IPS-18a (cell line): Measurements from ENCODE around the gene MYZAP.

Experiments used
- H3K27ac ChIP-seq: one replicate; pipeline ENCODE4 v1.5.1; 2013; ENCODE audit warnings: low read length
- H3K27me3 ChIP-seq: one replicate; pipeline ENCODE4 v1.6.1; 2013; ENCODE audit warnings: mild to moderate bottlenecking, low read length; ENCODE audit not compliant: control insufficient read depth, insufficient read depth
- H3K36me3 ChIP-seq: one replicate; pipeline ENCODE4 v1.6.1; 2013; ENCODE audit warnings: low read depth, low read length; ENCODE audit not compliant: control insufficient read depth
- H3K4me1 ChIP-seq: one replicate; pipeline ENCODE4 v1.6.1; 2013; ENCODE audit warnings: low read depth, low read length; ENCODE audit not compliant: control insufficient read depth
- H3K4me3 ChIP-seq: one replicate; pipeline ENCODE4 v1.5.1; 2013; ENCODE audit warnings: low read length
- H3K9ac ChIP-seq: one replicate; pipeline ENCODE4 v1.6.1; 2013; ENCODE audit warnings: mild to moderate bottlenecking, low read length, moderate library complexity
- H3K9me3 ChIP-seq: one replicate; pipeline ENCODE4 v1.6.1; 2013; ENCODE audit warnings: low read depth, low read length; ENCODE audit not compliant: control insufficient read depth

The MYZAP gene

GRCh38 chr15:57668016-57668415, 76.3 kb downstream of the MYZAP start:
- no peak overlapping the region for H3K27ac ChIP-seq
- H3K27me3 ChIP-seq: no peaks in the 10 kb centered on the region
- no peak overlapping the region for H3K9ac ChIP-seq

DNA sequence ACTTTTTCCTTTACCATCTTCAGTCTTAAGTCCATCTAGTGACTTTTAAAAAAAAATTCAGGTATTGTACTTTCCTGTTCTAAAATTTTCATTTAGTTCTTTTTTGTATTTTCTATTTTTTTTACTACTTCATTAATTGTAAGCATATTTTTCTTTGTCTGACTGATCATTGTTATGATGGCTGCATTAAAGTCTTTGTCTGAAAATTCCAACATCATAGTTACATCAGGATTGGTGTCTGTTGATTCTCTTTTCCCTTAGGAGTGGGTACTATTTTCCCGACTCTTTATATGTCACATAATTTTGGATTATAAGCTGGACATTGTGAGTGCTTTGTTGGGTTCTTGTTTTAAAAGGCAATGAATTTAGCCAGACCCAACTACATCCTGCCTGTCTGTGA, 79.9 kb downstream of the MYZAP start:
- no peak overlapping the region for H3K4me3 ChIP-seq
- no peaks in the 10 kb centered on the region for H3K4me1 ChIP-seq
- H3K9ac ChIP-seq: no peak overlapping the region
- no peaks in the 10 kb centered on the region for H3K9me3 ChIP-seq
- H3K27ac ChIP-seq: no peak overlapping the region
- no peaks in the 10 kb centered on the region for H3K36me3 ChIP-seq
- no peaks in the 10 kb centered on the region for H3K27me3 ChIP-seq

More at GRCh38 chr15:57668016-57668415, 76.3 kb downstream of the MYZAP start:
- Histone ChIP-seq H3K4me1 (no peaks in the 10 kb centered on the region), H3K36me3 (no peaks in the 10 kb centered on the region), H3K9me3 (no peaks in the 10 kb centered on the region), H3K4me3 (no peak overlapping the region)

GRCh38 chr15:57675481-57676181, 83.9 kb downstream of the MYZAP start:
- no peaks in the 10 kb centered on the region for H3K4me1 ChIP-seq
- H3K9ac ChIP-seq: no peak overlapping the region
- H3K9me3 ChIP-seq: no peaks in the 10 kb centered on the region
- no peaks in the 10 kb centered on the region for H3K36me3 ChIP-seq
- H3K4me3 ChIP-seq: no peak overlapping the region
- no peak overlapping the region for H3K27ac ChIP-seq
- no peaks in the 10 kb centered on the region for H3K27me3 ChIP-seq

- Histone ChIP-seq H3K9ac (no peak overlapping the region), H3K4me3 (no peak overlapping the region), H3K4me1 (no peaks in the 10 kb centered on the region), H3K27ac (no peak overlapping the region), H3K36me3 (no peaks in the 10 kb centered on the region), H3K27me3 (no peaks in the 10 kb centered on the region), H3K9me3 (no peaks in the 10 kb centered on the region)
Observed at GRCh38 chr15:57676585-57676984, 84.9 kb downstream of the MYZAP start.

- Histone ChIP-seq H3K27ac (no peak overlapping the region), H3K9ac (no peak overlapping the region), H3K27me3 (no peaks in the 10 kb centered on the region), H3K9me3 (no peaks in the 10 kb centered on the region), H3K4me1 (no peaks in the 10 kb centered on the region), H3K36me3 (no peaks in the 10 kb centered on the region), H3K4me3 (no peak overlapping the region)
Observed at GRCh38 chr15:57677204-57677603, 85.5 kb downstream of the MYZAP start.

DNA sequence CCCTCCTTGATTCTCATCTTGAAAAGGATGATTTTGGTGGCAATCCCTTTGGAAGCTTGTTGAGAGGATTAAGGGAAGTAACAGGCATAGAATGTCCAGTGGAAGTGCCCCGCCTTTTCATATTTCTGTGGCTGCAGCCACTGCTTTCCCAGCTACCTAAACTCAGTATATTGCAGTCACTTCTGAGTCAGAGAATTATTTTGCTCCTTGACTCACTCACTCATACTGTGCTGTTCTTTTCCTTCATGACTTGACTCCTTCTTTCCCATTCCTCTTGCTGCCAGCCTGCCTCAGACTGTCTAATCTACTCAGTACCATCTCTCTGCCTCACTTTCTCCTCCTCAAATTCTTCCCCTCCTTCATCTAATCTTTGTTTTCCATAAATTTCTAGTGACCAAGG, 88.3 kb downstream of the MYZAP start:
- Histone ChIP-seq H3K4me1 (no peaks in the 10 kb centered on the region), H3K27me3 (no peaks in the 10 kb centered on the region), H3K36me3 (no peaks in the 10 kb centered on the region), H3K9me3 (no peaks in the 10 kb centered on the region), H3K27ac (no peak overlapping the region), H3K4me3 (no peak overlapping the region), H3K9ac (no peak overlapping the region)

DNA sequence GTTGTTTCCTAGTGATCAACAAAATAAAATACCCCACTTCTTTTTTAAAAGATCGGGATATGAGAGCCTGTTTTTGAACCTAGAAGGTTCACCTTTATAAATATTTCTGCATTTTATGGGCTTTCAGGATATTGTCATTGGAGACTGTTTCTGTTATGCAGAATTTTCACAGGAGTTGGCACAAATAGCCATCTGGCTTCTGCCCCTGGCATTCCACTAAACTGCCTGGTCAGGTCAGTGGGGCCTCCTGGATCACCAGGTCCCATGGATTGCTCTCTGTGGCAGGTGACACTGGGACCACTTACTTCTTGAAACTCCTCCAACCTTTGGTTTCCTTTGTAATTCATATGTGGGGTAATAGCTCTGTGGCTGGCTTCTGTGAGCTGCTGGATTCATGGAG, 89.3 kb downstream of the MYZAP start:
- H3K9me3 ChIP-seq: no peaks in the 10 kb centered on the region
- no peak overlapping the region for H3K27ac ChIP-seq
- no peaks in the 10 kb centered on the region for H3K4me1 ChIP-seq
- no peaks in the 10 kb centered on the region for H3K27me3 ChIP-seq
- no peak overlapping the region for H3K4me3 ChIP-seq
- H3K36me3 ChIP-seq: no peaks in the 10 kb centered on the region
- no peak overlapping the region for H3K9ac ChIP-seq

DNA sequence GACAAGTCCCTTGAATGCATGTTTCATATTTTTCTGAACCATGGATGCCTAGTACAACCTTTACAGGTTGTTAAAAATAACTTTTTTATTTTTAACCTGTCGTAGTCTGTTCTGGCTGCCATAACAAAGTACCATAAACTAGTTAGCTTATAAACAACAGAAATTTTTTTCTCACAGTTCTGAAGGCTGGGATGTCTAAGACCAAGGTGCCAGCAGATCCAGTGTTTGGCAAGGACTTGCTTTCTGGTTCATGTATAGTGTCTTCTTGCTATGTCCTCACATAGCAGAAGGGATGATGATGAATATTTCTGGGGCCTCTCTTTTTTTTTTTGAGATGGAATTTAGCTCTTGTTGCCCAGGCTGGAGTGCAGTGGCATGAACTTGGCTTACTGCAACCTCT, 91.8 kb downstream of the MYZAP start:
- no peak overlapping the region for H3K27ac ChIP-seq
- no peaks in the 10 kb centered on the region for H3K4me1 ChIP-seq
- H3K27me3 ChIP-seq: no peaks in the 10 kb centered on the region
- no peak overlapping the region for H3K9ac ChIP-seq
- no peak overlapping the region for H3K4me3 ChIP-seq
- H3K9me3 ChIP-seq: no peaks in the 10 kb centered on the region
- H3K36me3 ChIP-seq: no peaks in the 10 kb centered on the region

DNA sequence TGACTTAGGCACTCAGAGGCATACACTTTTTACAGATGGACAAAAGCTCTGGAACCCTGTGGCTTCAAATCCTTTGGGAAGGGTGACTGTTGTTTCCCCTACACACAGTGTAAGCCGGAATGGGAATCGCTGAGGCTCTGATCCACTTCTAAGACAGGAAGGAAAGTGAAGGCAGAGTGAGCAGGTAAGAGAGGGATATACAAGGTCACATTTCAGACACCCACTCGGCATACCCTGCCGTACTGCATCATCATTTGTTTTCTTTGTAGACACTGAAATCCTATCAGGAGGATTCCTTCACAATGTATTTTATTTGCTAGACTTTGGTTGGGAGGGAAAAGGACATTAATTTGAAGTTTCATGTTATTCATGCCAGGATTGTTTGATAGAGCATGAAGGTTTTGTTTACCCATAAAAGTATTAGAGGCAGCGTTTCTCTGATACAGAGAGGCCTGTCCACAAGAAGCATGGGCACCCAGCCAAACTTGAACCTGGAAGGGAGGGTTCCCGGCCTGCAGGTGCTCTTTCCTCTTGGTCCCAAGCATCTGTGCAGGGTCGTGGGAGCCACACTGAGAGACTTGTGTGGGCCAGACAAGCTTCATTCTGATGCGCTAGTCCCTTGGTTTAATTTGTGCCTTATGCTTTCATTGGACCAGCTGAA, 92.9 kb downstream of the MYZAP start:
- Histone ChIP-seq H3K27ac (no peak overlapping the region), H3K27me3 (no peaks in the 10 kb centered on the region), H3K9me3 (no peaks in the 10 kb centered on the region)

DNA sequence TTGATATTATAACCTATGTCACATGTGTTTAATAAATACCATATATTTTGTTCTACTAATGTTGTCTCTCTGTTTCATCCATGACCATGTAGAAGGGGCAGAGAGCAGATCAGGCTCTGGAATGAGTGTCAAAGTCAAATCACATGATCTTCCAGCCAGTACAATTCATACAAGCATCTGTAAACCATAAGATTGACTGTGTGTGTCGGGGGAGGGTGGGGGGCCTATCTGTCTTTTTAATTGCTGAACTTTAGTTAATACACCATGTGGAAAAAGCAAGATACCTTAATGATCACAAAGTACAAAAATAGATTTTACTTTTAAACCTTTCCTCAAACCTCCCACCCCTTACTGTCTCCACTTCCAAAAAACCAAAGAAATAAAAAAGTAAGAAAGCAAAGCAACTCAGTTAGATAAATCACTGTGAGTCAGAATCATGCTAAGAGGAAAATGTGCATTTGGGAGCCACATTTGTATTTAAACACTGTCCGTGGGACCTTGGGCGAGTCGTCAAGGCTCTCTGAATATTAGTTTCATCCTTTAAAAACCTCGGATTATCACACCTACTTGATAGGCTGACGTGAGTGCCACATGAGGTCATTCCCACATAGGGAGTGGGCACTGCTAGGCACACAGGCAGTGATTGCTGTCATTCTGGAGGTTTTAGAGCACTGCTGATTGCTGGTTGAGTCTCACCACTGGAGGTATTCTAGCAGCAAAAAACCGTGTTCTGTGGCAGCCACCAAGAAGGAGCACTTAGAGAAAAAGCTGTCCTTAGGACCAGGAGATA, 93.8 kb downstream of the MYZAP start:
- Histone ChIP-seq H3K4me1 (no peaks in the 10 kb centered on the region), H3K4me3 (no peak overlapping the region), H3K9ac (no peak overlapping the region), H3K27me3 (no peaks in the 10 kb centered on the region), H3K36me3 (no peaks in the 10 kb centered on the region), H3K27ac (no peak overlapping the region), H3K9me3 (no peaks in the 10 kb centered on the region)

More for the DNA sequence above, 92.9 kb downstream of the MYZAP start:
- Histone ChIP-seq H3K36me3 (no peaks in the 10 kb centered on the region), H3K9ac (no peak overlapping the region), H3K4me3 (no peak overlapping the region), H3K4me1 (no peaks in the 10 kb centered on the region)

DNA sequence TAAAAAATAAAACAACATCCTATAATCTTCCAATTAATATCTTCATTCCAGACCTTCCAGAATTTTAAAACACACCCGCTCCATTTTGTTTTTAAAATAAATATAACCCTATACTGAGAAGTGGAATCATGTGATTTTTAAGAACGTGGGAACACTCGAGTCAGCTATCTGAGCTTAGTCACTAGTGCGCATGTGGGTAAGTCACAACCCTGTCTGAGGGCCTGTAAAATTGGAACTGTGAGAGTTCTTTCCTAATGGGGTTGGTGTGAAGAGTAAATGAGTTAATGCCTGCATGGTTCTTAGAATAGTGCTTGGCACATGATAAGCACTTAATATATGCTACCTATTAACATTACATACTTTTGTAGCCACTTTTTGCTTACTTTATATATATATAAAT, 95.0 kb downstream of the MYZAP start:
- H3K4me1 ChIP-seq: no peaks in the 10 kb centered on the region
- H3K9ac ChIP-seq: no peak overlapping the region
- H3K36me3 ChIP-seq: no peaks in the 10 kb centered on the region
- no peaks in the 10 kb centered on the region for H3K27me3 ChIP-seq
- no peak overlapping the region for H3K27ac ChIP-seq
- H3K4me3 ChIP-seq: no peak overlapping the region
- no peaks in the 10 kb centered on the region for H3K9me3 ChIP-seq
